ENCODE data around the gene MSN.

GRCh38 chrX:65772842-65773241, 105.4 kb downstream of the MSN start:
- TF ChIP-seq NFYB (CRISPR knock-in tag; conservative IDR thresholded peaks at IDR 0.05; ENCODE audit: low read depth) (no peak), IRF2 (CRISPR knock-in tag; IDR thresholded peaks at IDR 0.05; ENCODE audit: borderline replicate concordance, low read depth) (no peak), CTCF (IDR thresholded peaks at IDR 0.05) (no peak), NR1H2 (CRISPR knock-in tag; IDR thresholded peaks at IDR 0.05) (no peak), ZMAT4 (CRISPR knock-in tag; IDR thresholded peaks at IDR 0.05) (no peak)

Data from WTC11 (cell line).